Gastrocnemius medialis (tissue), 4 donors: ENCODE measurements around the gene MGRN1.

Experiments
- POLR2A ChIP-seq, 2 donors: fragments of 450-650 bp; IDR thresholded peaks; one replicate each; pipeline ENCODE4 v1.6.1; 2017; ENCODE audit warnings: antibody characterized with exemption in 2 of 2, mild to moderate bottlenecking in 2 of 2, moderate library complexity in 2 of 2
- TF ChIP-seq, protein P1 (sequence below), 5 experiments: fragments of 450-650 bp in 3 of 5; fragments of 200-600 bp in 2 of 5; sonication (generic) in 2 of 5; IDR thresholded peaks in 4 of 5; conservative IDR thresholded peaks in 1 of 5; 1 replicate in 4 of 5; 2 replicates in 1 of 5; pipeline ENCODE4 v1.5.1; 2016 to 2019; ENCODE audit warnings: antibody characterized with exemption in 5 of 5, mild to moderate bottlenecking in 3 of 5, moderate library complexity in 3 of 5

DNA sequence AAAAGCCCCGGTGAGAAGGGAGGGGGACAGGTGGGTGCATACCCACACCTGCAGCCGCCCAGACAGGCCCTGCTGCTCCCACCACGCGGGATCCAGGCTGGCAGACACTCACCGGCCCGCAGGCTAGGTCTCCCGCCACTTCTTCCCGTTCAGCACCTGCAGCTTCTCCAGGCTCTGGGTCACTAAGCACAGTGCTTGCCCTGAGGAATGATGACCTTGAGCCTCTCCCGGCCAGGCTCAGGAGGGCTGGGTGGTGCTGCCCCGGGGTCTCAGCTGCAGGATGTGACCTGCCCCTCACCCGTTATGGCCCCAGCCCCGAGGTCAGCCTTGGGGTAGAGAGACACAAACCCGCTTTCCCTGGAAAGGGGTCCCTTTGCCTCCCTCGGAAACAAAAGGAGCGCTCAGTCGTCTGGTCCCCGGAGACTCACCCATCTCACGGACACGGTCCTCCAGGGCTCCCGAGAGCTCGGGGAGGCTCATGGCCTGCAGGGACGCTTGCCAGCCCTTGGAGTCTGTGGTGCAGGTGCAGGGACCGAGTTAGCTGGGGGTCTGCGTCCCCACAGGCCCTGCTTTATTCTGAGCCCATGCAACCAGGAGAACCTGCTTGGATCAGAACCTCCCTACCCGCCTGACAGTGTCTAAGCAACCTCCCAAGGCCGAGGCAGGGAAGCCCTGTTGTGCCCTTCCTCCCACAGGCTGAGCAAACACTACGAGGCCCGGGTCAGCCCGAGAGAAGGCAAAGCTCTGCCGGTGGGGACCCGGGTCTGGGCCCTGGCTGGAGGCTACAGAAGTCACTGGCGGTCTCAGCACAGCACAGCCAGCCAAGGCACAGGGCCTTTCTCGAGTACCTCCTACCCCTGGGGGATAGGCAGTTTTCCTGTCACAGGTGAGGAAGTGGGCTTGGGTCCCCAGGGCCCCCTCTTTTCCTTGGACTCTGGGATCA lies 72.5 kb downstream of the MGRN1 start:
- TF ChIP-seq POLR2A (IDR thresholded peaks at IDR 0.05), result no peak
- TF ChIP-seq, protein P1, sequence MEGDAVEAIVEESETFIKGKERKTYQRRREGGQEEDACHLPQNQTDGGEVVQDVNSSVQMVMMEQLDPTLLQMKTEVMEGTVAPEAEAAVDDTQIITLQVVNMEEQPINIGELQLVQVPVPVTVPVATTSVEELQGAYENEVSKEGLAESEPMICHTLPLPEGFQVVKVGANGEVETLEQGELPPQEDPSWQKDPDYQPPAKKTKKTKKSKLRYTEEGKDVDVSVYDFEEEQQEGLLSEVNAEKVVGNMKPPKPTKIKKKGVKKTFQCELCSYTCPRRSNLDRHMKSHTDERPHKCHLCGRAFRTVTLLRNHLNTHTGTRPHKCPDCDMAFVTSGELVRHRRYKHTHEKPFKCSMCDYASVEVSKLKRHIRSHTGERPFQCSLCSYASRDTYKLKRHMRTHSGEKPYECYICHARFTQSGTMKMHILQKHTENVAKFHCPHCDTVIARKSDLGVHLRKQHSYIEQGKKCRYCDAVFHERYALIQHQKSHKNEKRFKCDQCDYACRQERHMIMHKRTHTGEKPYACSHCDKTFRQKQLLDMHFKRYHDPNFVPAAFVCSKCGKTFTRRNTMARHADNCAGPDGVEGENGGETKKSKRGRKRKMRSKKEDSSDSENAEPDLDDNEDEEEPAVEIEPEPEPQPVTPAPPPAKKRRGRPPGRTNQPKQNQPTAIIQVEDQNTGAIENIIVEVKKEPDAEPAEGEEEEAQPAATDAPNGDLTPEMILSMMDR (IDR thresholded peaks at IDR 0.05 in 4 of 5, conservative IDR thresholded peaks at IDR 0.05 in 1 of 5), result no peak
